HG03469 (cell line): ENCODE measurements around the gene DIPK2A.
A peak's percentile ranks its signal among the peaks of the same experiment; 100 is the strongest.

Source experiments
- ATAC-seq: cut with Tn5 transposase; IDR thresholded peaks from one replicate; pipeline ENCODE4 v1.9.1; 2021; ENCODE audit warnings: mild to moderate bottlenecking, moderate library complexity, moderate number of reproducible peaks; ENCODE audit not compliant: unreplicated experiment

The DIPK2A gene, protein sequence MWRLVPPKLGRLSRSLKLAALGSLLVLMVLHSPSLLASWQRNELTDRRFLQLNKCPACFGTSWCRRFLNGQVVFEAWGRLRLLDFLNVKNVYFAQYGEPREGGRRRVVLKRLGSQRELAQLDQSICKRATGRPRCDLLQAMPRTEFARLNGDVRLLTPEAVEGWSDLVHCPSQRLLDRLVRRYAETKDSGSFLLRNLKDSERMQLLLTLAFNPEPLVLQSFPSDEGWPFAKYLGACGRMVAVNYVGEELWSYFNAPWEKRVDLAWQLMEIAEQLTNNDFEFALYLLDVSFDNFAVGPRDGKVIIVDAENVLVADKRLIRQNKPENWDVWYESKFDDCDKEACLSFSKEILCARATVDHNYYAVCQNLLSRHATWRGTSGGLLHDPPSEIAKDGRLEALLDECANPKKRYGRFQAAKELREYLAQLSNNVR

DNA sequence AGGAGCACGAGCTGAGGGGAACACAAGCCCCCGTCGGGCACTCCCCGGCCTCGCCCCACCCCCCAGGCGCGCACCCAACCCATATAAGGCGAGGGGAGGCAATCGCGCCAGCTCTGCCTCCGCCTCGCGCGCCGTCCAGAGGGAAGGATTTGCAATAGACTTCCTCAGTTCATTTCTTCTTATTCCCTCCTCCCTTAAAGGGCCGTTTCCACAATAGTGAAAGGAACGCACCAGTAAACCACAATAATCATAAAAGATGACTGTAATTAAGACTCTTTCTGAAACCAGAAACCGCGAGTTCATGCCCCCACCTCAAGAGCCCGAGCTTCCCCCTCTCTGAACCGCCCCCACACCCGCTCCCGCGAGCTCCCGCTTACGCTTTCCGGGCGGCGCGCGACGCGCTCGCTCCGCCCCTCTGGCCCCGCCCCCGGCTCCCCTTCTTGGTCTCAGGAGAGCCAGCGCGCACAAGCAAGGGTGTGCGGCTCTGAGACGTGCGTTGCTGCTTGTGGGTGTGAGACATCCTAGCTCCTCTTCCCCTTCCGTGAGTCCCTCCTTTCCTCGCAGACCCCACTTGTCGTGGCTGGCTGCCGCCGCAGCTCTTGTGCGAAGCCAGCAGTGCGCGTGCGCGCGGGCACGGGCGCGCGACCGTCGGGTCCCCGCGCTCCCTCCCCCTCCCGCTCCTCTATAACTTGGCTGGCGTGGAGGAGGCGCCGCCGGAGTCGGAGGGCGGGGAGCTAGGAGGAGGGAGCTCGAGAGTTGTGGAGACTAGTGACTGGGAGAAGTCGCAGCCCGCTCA lies at the start of gene DIPK2A:
TSS of gene DIPK2A (plus strand) at position 465 of the 796 bp plus-strand sequence. CDS start 510 bp downstream, outside the sequence.
- peak; percentile 34 for ATAC-seq

DNA sequence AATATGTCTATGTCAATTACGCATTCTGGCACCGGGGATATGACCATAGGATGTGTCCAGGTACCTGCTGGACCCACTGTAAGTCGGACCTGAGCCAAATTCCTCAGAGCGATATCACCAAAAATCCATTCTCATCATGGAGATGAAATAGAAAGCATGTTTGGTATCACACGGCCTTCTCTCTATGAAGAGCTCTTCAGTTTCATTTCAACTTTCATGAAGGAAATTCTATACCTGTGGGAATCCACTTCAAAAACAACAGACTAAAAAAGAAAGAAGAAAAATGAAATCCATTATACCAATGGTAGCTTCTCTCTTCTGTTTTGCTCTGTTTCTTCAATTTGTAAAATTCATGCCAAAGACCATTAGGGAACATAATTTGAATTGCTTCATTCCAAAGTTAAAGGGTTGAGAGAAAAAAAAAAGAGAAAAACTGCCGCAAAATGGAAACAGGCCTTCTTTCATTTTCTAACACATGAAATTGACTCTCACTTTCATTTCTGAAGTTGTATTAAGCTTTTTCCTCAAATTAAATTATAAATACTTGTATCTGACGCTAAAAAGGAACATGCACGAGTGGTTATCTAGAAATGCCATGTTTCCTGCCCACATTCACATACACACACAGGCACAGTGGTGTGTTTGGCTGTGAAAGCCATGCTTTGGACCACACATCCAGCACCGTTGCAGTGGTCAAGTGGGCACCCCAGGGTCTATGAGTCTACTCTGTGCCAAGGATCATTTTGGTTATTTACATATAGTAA lies 46.9 kb upstream of the DIPK2A start:
- ATAC-seq, result peak; percentile 48

DNA sequence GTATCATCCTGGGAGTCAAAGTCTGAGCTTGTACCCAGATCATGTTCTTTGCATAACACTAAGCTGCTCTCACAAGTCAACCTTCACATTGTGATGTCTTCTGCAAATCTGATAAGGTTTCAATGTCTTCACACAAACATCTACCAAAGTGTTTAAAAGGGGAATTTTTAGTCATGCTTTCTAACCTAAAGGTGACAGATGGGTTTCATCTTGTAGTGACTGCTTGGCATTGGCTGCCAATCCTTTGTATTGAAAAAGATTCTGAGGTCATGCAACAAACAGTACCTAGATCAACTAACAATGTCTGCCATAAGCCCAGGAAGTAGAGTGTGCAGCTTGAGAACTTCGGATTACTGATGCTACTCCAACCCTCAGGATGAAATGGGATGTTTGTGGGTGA lies 43.6 kb upstream of the DIPK2A start:
- no peak for ATAC-seq

DNA sequence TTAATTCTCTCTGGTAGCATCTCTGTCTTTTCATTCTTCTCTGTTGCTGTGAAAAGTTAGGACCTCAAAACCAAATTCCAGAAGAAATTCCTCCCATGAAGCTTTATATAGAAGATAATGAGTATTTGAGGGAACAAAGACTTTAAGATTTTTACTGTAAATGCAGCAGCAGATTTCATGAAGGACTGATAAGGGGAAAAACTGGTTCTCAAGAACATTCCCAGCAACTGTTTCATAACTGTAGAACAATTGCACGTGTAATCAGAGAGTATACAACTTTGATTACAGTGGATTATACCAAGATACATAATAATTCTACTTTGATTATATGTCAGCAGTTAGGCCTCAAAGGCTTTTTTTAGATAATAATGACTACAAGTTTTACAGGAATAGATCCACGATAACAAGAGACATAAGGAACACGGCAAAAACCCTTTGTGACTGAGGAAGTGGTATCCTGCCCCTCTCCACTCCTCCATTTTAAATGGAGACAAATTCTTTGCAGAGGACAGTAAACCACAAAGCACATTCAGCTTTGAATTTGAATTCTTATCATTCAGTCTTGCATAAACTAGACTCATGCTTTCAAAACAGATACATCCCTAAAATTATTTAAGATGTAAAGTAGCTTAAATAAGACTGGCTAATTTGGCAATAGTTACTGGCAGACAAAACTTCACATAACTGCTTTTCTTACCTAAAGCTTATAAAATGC lies 42.9 kb upstream of the DIPK2A start:
- no peak for ATAC-seq

DNA sequence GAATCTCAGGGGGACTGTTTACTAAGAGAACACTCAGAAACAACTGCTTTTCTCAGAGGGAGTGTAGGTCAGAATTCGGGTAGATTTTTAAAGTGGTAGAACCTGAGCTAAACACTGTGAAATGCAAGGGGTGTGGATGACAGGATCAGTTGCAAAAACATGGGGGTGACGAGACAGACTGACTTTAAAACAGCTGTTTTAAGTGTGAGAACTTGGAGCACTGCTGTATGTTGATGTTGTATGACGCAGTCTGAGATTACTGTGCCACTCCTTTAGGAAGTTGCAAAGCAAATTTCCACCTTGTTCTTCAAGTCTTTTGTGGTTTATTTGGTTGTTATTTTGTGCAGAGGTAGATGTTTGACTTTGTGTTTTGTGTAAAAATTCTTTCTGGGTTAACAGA lies 36.8 kb upstream of the DIPK2A start:
- no peak for ATAC-seq

DNA sequence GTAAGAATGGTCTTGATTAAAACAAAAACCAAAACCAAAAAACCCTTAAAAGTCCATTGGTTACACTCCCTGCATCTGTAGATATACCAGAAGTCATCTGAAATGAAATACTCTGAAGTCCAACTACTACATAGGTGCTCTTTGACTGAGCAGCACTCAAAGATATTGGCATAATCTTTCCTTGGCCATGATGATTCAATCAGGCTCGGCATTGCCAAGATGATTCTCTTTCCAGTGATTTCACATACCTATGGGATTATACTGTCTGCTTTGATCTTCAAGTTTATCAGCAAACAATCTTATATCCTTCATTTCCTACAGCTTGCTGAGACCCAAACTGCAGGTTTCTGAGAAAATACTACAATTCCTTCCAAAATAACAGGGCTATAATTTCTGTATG lies 35.9 kb upstream of the DIPK2A start:
- ATAC-seq, result no peak

DNA sequence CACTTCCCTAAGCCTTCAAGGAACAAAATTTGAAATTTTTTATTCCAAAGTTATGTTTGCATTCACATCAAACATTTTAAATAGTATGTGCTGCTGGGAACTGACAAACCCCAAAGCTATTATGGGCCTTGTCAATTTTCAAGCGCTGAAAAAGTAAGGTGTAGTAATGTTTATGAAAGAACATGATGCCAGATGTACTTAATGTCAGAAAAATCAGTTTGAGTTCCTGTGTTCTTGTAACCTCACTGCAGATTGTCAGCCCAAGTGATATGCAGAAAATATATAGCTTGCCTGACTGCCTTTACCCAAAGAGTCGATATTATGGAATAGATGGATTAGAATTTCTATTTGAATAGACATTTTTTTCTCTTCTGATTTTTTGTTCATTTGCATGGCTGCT lies 20.8 kb upstream of the DIPK2A start:
- no peak for ATAC-seq

DNA sequence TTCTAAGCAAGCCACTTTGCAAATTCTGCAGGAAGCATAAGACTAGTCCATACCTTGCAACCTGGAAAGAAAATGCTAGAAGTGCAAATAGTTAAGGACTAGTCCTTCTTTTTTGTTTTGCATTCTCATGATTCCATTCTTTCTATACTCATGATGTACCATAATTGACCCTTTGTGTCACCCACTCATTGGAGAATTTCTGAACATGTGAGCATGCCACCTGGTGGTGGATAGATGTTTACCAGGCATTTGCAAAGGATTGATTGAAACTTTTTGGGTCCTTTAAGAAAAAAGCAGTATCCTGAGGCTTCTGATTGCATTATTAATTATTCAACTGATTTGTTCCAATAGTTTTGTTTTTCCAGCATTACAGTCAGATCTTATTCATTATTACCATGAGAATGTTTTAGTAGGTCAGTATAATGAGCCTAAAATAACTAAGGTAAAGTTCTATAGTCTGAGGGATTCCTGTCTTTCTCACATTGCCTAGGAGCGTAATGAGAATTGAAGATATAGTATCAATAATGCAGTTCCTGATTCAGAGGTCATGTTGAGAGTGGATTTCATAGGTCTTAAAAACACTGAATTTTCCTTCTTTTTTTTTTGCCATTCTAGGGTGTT lies 20.2 kb upstream of the DIPK2A start:
- ATAC-seq, result peak; percentile 68

DNA sequence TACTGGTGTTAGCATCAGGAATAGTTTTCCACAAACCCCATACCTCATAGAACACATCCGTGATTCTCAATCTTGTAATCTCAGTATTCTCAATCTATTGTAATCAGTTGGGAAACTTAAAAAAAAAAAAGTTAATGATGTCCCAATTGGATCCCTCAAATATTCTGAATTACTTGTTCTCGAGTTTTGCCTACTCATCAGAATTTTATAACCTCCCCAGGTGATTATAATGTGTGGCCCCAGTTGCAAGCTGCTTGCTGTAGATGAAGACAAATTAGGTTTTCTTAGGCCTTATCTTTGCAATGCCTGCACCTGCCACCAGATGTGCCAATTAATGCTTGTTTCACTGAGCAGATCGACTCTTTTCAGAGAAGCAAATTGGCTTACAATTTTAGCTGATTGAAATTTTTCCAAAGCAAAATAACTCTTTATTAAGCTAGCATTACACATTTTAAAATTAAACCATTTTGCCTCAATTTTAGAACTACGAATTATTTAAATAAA lies 19.0 kb upstream of the DIPK2A start:
- ATAC-seq, result no peak

DNA sequence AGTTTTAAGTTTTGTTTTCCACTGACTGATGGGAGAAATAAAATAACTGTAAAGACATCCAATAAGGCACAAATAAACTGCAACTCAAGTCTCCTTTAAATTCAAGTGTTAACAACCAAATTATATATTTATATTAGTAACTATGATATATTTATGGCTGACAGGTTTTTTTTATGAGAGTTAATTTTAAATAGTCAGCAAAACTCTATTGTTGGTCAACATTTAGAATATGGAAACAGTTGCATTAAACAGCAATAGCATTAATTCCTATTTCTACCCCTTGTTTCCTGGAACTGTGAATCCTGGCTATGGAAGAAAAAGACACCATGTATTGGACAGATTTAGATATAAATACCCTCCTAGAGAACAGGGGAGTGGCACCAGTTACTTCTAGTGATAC lies 16.5 kb upstream of the DIPK2A start:
- ATAC-seq, result no peak

DNA sequence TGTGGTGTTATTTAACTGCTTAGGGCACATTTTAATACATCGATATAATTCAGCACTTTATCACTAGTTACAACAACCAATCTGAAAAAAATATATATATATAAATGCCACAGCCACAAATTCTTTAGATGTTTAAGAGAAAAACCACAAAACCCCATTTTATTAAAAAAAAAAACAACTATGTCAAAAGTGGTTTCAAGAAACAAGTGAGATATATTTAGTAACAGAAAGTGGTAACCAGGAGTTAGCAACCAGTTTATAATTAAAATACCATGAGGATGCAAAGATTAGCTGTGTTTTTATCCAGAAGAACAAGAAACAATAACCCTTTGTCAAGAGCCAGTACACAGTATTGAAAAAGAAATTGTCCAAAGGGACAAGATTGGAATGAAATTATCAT lies 14.8 kb upstream of the DIPK2A start:
- no peak for ATAC-seq

DNA sequence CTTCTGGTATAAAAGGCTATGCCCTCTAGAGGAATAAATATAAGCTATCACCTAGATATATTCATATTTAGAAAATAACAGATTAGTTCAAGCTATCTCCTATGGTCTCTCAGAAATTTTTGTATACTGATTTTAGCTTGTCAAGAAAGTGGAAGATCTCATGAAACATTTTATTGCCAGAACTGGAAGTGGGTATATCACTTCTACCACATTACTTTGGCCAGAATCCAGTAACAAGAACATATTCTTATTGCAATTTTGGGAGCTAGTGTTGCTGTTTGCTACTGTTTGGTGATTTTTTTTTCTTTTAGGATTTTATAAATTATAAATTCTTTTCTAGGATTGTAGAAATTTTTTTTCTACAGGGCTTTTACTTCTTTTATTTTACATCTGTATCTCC lies 14.2 kb upstream of the DIPK2A start:
- ATAC-seq, result no peak

DNA sequence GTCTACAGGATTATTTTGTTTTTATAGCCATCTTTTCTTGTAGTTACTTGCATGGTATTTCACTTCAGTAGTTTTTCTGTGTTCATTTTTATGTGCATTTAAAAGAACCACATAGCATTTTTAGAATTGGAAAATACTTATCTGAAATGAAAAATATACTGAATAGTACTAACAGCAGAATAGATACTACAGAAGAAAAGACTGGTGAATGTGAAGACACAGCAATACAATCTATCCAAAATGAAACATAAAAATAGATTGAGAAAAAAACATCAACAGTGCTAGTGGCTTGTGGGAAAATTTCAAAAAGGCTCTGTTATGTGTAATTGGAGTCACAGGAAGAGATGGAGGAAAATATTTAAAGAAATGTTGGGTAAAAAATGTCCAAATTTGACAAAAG lies 12.7 kb upstream of the DIPK2A start:
- ATAC-seq, result no peak

DNA sequence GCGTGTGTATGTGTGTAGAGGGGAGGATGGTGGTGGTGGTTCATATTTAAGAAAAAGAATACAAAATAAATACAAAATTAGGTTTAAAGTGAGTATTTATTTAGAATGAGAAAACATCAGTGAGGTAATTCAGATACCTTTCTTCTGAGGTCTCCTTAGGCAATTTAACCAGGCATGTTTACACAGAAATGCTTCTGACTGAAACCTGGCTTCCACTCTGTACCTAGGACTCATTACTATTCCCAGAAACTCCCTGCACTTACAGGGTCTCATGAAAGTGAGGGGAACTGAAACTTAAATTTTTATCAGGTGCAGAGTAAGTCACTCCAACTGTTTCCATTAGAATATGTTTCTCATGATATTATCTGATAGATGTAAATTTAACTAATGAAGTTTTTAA lies 10.3 kb upstream of the DIPK2A start:
- no peak for ATAC-seq

DNA sequence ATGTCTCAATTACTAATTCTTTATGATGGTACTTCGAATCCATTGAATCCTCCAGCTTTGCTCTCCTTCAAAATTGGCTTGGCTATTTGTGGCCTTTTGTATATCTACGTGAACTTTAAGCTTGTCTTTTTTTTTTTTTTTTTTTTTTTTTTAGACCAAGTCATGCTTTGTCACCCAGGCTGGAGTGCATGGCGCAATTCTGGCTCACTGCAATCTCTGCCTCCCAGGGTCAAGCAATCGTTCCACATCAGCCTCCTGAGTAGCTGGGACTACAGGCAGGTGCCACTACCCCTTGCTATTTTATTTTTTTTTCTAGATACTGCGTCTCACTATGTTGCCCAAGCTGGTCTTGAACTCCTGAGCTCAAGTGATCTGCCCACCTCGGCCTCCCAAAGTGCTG lies 7.7 kb upstream of the DIPK2A start:
- ATAC-seq, result no peak

DNA sequence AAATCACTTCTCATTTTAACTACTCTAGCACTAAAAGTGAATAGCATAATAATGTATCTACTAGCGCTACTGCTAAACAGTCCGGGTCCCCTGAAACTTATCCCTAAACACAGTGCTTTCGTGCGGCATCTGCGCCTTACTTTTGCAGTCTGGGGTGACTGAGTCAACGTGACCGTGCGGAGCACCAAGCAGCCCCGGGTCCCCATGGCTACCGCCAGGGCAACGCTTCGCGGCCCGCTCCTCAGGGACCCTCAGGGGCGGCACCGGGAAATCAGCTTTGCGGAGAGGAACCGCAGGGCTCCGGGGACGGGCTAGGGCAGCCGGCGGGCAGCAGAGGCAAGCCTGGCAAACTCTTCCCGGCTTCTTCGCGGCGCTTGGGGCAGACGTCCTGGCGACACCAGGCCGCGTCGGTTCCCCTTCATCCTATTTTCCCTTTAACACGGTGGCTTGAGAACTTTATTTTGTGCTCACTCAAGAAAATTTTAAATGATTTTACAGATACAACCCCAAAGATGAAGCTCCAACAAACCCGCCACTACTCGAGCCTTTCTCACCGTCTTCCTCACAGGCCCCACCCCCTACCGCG lies 757 bp upstream of the DIPK2A start:
- no peak for ATAC-seq

DNA sequence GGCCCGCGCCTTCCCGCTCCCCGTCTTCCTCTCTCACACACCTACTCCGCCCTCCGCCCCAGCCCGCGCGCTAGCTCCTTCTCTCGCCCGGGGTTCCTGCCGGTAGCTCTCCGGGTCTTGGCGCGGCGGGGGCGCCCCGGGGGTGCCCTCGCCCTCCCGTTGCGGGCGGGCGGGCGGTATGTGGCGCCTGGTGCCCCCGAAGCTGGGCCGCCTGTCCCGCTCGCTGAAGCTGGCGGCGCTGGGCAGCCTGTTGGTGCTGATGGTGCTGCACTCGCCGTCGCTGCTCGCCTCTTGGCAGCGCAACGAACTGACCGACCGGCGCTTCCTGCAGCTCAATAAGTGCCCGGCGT lies 507 bp downstream of the DIPK2A start:
- no peak for ATAC-seq

DNA sequence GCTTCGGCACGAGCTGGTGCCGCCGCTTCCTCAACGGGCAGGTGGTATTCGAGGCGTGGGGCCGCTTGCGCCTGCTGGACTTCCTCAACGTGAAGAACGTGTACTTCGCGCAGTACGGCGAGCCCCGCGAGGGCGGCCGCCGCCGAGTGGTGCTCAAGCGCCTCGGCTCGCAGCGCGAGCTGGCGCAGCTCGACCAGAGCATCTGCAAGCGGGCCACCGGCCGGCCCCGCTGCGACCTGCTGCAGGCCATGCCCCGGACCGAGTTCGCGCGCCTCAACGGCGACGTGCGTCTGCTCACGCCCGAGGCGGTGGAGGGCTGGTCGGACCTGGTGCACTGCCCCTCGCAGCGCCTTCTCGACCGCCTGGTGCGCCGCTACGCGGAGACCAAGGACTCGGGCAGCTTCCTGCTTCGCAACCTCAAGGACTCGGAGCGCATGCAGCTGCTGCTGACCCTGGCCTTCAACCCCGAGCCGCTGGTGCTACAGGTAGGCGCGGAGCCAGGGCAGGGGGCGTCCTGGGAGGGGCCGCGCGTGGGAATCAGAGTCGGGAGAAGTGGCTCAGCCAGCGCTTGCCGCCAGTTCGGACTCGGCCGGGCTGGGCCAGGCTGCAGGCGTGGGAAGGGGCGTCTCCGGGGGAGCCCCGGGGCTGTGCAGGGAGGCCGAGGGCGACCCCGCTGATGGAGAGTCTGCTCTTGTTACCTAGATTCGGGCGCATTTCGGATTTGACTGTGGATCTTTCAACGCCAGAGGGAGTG lies 1.1 kb downstream of the DIPK2A start:
- peak; percentile 22 for ATAC-seq
